GM19043 (cell line): ENCODE measurements around the gene MCM5.
"Not testable (repeated sequence)": the region's sequence is repeated elsewhere in the genome, so short reads cannot be mapped to it uniquely, and the experiment has no call there.

Experiments used
- ATAC-seq: cut with Tn5 transposase; IDR thresholded peaks from one replicate; pipeline ENCODE4 v1.9.1; 2021; ENCODE audit warnings: low read depth; ENCODE audit not compliant: unreplicated experiment

MCM5 gene

DNA sequence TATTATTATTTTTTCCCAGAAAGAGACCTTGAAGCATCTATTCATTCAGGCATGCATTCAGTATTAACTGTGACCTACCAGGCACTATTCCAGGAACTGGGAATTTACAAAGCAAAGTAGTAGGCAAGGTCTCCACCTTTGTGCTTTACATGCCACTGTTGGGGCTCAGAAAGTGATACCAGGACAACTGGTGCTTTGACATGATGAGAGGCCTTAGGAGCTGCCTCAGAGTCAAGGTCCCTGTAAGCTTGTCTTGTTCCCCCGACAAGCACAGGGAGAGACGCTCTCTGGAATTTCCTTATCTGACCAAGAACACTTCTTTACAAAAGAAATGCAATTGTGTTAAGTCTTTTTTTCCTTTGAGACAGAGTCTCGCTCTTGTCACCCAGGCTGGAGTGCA, 21.3 kb upstream of the MCM5 start:
- no peak for ATAC-seq

DNA sequence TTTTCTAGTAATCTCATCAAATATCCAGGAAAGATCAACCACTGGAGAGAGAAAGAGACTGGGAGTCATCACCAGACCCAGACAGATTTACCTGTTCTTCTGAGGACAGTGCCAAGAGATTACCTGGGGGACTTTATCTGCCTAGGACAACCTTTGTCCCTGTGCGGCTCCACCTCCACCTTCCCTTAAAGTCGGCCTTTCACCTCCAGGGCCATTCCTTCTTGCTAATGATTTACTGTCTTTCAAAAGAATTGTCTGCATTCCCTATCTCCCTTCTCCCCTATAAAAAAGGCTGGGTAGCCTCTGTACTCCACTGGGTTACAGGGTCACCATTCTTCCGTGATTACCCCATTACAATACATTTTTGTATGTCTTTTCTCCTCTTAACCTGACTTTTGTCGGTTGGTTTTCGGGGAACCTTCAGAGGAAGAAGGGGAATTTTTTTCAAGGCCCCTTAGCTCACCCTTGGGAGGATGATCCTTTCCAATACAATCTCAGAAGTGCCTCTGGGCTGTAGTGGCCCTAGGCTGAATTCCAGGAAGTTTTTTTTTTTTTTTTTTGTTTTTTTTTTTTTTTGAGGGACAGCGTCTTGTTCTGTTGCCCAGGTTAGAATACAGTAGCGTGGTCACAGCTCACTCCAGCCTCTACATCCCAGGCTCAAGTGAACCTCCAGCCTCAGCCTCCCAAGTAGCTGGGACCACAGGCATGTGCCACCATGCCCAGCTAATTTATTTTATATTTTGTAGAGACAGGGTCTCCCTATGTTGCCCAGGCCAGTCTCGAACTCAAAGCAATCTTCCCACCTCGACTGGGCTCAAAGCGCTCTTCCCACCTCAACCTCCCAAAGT, 20.6 kb upstream of the MCM5 start:
- no peak for ATAC-seq

DNA sequence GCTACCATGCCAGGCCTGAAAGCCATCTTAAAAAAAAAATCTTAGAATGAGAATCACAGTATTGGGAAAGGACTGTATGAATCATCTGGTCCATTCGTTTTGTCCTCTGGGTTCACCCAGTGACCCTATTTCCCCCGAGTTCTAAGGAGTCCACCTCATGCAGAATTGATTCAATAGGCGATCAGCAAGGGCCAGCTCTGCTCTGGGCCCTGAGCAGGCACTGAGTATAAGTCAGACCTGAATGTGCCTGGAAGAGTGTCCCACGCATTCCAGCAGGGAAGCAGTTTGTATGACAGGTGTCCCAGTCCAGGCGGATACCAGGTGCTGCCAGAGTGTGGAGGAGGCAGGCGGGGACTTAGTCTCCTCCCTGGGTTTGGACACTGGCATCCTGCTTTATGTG, 19.9 kb upstream of the MCM5 start:
- ATAC-seq, result no peak

DNA sequence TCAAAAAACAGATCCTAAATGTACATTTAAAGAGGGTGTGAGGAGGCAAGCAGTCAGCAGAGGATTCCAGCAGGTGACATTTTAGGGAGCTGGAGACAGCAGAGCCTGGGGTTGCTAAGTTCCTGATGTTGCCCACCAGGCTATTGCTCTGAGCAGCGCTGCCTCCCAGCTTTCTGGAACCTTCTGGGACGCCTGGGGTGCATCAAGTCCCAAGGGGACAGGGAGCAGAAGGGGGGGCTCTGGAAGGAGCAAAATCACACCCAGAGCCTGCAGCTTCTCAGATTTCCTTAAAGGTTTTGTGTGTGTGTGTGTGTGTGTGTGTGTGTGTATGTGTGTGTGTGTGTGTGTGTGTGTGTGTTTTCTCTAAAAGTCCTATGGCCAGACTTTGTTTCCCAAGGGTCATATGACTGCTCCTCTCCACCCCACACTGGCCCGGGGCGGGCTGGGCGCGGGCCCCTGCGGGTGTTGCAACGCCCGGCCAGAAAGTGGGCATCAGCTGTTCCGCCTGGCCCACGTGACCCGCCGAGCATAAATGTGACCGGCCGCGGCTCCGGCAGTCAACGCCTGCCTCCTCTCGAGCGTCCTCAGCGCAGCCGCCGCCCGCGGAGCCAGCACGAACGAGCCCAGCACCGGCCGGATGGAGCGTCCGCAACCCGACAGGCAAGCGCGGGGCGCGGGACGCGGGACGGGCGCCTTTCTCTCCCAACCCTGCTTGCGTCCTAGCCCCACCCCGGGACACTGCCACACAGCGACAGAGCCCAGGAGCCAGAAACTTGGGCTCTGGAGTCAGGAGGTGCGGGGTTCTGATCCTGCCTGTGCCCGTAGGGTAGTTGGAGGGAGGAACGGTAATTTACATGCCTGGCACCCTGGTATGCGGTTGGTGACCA, 19.2 kb upstream of the MCM5 start, which contains the start of gene HMOX1:
Gene HMOX1, plus strand, starts transcription at position 560 of the 887 bp plus-strand sequence. Its CDS starts 78 bp downstream, at position 638.
- peak; percentile 70 for ATAC-seq

DNA sequence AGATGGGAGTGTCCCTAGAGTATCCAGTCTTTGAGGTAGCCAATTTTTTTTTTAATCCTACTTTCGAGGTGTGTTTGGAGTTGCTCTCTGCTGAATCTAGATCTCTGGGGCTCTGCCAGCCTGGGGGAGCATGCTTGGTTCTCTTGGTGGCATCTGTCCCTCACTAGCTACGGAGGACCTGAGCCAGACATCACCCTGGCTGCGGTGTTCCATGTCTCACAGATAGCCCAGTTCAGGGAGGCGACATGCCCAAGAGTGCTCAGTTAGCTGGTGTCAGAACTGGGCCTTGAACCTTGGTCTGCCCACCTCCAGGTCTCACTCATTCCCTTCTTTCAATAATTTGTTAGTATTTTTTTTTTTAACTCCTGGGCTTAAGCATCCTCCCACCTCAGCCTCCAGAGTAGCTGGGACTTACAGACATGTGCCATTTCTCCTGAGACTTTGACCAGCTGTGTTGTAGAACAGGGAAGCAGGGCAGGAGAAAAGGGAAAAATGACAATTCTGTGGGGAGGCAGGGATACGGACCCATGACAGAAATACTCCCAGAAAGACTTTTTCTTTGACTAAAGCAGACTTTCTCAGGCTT, 18.4 kb upstream of the MCM5 start:
- no peak for ATAC-seq

DNA sequence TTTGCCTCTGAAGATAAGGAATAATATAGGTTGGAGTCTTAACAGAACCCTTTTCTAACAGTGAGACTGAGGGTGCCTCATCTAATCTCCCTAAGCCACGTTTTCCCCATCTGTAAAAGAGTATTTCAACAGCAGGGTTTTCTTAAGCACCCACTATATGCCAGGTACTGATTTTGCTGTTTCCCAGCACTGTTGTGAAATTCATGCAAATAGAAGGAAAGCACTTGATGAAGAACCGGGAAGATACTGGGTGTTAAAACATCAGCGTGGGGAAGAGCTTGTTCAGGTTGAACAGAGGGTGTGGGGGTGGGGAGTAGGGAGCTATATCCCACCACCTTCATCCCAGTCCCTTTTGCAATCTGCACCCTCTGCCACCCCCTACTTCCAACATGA, 16.3 kb upstream of the MCM5 start:
- ATAC-seq, result no peak

DNA sequence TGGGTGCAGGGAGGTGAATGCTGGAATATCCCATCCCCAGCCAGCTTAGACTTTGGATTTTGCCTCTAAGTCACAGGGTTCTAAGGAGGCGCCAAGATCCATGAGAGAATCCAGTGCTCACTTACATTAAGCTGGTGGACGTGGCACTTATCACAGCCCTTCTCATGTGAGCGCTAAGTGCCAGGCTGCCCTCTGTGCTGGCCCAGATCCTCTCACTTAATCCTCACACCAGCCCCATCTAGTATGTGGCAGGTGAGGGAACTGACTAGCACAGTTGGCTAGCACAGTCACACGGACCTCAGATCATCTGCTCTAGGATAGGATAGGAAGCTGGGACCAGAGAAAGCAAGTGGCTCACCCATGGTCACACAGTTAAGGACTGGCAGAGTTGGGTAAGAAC, 15.4 kb upstream of the MCM5 start:
- ATAC-seq, result no peak

DNA sequence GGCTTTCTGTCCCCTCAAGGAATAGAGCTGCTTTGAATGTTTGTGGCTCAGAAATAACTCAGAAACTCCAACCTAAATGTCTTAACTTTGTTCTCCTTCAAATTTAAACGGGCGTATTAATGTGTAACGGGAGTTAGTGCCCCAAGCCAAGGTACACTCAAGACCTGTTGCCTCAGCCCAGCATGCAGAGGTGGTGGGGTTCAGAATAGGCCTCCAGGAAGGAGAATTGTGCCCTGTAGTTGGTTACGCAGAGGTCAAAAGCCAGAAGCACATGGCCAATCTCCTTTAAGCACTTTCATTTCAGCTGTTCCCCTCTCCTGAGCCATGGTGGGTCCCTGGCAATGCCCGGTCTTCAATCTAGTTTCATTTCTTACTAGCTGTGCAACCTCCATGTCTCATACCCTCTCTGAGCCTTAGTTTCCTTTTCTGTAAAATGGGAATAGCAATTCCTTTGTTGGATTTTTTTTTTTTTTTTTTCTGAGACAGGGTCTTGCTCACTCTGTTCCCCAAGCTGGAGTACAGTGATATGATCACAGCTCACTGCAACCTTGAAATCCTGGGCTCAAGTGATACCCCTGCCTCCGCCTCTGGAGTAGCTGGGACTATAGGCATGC, 14.9 kb upstream of the MCM5 start:
- no peak for ATAC-seq

DNA sequence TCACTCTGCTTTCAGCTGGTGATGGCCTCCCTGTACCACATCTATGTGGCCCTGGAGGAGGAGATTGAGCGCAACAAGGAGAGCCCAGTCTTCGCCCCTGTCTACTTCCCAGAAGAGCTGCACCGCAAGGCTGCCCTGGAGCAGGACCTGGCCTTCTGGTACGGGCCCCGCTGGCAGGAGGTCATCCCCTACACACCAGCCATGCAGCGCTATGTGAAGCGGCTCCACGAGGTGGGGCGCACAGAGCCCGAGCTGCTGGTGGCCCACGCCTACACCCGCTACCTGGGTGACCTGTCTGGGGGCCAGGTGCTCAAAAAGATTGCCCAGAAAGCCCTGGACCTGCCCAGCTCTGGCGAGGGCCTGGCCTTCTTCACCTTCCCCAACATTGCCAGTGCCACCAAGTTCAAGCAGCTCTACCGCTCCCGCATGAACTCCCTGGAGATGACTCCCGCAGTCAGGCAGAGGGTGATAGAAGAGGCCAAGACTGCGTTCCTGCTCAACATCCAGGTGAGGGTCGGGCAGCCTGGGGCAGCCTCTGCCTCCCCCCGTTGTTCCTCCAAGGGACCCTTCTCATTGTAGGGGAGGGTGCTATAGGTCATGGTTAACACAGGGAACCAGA, 13.2 kb upstream of the MCM5 start:
- no peak for ATAC-seq

DNA sequence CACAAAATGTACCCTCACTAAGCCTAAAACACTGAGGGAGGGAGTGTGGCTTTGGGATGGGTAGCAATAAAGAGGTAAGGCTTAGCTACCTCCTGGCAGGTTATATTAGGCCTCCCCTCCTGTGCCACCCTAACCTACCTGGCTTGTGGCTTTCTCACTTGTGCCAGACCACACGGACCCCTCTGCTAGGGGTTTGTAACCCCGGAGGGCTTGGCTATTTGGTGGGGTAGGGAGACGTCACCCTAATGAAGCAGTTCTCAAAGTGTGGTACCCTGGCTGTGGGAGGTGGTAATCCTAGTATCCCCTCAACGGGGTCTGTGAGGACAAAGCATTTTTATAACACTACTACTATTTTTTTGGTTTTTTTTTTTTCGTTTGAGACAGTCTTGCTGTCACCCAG, 9.0 kb upstream of the MCM5 start:
- no peak for ATAC-seq

DNA sequence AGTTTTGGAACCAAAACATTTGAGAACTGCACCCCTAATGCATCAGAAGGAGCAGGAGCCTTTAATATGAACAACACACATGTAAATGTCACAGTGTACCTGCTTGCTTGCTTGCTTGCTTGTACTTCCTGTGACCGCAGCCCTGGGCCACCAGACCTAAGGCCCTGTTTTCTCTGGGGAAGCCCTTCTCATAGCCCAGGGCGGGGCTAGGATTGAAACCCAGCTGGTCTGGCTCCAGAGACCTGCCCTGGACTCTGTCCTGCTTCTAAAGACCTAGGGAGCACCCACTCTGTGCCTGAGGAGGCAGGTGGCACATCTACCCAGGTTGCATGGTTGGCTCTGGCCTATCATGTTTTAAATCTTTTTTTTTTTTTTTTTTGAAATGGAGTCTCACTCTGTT, 7.6 kb upstream of the MCM5 start:
- peak; percentile 59 for ATAC-seq

DNA sequence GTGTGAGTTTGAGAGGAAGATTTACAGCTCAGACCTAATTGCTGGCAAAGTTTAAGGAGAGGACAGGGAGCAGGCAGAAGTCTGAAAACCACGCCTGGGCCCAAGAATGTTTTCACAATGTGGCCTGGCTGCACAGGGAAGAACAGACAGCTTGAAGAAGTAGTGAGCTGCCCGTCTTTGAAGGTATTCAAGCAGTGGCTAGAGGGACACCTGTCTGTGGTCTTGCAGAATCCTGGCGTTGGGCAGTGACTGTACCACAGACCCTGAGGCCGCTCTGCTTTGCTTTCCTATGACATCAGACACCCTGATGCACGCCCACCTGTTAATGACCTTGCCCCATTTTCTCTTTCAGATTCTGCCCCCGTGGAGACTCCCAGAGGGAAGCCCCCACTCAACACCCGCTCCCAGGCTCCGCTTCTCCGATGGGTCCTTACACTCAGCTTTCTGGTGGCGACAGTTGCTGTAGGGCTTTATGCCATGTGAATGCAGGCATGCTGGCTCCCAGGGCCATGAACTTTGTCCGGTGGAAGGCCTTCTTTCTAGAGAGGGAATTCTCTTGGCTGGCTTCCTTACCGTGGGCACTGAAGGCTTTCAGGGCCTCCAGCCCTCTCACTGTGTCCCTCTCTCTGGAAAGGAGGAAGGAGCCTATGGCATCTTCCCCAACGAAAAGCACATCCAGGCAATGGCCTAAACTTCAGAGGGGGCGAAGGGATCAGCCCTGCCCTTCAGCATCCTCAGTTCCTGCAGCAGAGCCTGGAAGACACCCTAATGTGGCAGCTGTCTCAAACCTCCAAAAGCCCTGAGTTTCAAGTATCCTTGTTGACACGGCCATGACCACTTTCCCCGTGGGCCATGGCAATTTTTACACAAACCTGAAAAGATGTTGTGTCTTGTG, 6.6 kb upstream of the MCM5 start:
- ATAC-seq, result no peak

DNA sequence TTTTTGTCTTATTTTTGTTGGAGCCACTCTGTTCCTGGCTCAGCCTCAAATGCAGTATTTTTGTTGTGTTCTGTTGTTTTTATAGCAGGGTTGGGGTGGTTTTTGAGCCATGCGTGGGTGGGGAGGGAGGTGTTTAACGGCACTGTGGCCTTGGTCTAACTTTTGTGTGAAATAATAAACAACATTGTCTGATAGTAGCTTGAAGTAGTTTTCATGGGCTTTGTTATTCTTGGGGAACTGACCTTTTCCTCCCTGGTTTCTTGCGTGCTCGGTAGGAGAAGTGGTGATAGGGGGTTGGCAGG, 6.0 kb upstream of the MCM5 start:
- no peak for ATAC-seq

DNA sequence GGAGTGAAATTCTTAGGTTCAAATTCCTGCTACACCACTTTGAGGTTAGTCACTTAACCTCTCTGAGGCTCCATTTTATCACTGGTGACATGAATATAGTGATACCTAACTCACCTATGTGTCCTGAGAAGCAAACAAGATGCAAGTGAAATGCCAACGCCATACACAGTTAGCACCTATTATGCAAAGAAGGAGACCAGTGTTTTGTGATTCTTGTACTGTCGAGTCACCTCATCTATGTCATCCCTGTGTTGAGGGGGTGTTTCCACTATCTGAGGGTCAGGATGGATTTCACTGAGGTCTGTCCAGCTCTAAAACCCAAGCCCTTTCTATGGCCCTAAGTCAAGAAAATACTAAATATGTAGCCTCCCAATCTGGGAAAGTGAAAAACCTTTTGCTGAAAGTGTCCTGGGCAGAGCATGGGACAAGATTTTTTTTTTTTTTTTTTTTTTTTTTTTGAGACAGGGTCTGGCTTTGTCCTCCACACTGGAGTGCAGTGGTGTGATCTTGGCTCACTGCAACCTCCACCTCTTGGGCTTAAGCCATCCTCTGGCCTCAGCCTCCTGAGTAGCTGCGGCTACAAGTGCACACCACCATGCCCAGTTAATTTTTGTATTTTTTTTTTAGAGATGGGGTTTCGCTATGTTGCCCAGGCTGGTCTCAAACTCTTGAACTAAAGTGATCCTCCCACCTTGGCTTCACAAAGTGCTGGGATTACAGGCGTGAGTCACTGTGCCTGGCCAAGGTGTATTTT, 5.0 kb upstream of the MCM5 start:
- ATAC-seq, result no peak

DNA sequence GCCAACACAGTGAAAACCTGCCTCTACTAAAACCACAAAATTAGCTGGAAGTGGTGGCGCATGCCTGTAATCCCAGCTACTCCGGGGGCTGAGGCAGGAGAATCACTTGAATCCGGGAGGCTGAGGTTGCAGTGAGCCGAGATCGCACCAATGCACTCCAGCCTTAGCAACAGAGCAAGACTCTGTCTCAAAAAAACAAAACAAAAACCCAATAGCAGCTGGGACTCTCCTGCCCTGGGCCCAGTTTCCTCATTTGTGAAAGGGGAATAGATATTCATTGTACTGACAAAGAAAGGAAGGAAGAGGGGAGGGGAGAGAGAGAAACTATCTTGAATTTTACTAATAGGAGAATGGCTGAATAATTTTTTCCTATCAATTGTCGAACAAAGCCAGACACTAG, 3.3 kb upstream of the MCM5 start:
- ATAC-seq, result not testable (repeated sequence)

DNA sequence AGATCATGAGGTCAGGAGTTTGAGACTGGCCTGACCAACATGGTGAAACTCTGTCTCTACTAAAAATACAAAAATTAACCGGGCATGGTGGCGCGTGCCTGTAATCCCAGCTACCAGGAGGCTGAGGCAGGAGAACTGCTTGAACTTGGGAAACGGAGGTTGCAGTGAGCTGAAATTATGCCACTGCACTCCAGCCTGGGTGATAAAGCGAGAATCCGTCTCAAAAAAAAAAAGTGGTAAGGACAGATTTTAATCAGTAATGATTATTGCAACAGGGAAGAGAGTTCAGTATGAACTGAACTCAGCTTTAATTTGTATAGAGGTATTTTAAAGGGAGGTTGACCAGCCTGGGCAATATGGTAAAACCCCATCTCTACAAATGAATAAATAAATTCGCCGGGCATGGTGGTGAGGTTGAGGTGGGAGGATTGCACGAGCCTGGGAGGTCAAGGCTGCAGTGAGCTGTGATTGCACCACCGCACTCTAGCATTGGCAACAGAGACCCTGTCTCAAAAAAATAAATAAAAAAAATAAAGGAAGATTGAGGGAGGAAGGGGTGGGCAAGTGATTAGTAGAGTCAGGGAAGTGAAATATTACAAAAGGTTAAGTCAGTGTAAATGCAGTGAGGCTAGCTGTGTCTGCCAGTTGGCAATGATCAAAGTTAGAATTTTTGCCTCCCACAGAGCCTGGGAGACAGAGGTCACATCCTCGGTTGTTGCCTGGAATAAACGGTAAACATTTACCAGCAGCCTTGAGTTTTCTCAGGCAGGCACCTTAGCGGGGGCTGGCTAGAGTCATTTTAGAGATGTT, 2.6 kb upstream of the MCM5 start:
- no peak for ATAC-seq

DNA sequence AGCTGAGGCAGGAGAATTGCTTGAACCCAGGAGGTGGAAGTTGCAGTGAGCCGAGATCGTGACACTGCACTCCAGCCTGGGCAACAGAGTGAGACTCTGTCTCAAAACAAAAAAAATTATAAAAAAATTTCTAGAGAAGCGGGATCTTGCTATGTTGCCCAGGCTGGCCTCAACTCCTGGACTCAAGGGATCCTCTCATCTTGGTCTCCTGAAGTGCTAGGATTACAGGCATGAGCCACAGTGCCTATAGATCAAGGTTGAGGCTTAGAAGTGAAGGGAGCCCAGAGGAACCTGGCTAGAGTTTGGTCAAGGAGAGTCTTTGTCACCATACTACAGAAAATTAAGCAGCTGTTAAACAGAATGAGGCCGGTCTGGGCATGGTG, 1.4 kb upstream of the MCM5 start:
- no peak for ATAC-seq

DNA sequence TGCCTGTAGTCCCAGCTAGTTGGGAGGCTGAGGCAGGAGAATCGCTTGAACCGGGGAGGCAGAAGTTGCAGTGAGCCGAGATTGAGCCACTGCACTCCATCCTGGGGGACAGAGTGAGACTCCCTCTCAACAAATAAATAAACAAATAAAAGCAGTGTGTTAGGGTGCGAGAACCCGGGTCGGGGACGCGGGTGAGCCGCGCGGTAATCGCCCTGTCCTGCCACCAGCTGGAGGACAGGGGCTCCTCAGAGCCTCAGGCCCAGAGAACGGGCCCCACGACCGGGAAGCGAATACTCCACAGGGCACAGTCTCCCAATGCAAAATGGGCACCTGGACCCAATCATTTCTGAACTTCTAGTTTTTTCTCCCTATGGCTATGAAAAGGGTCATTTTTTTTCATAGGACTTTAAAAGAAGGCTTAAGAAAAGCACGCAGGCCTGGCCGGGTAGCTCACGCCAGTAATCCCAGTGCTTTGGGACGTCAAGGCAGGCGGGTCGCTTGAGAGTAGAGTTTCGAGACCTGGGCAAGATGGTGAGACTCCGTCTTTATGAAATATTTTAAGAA, 744 bp upstream of the MCM5 start:
- ATAC-seq, result no peak
